Left lobe of liver (tissue), 2 donors: Measurements from ENCODE around the gene BRPF1. TPM values are rescaled to one million over a fixed set of nuclear protein-coding genes. Genes with fewer than 3 reads are reported as not detected.
A peak's percentile ranks its signal among the peaks of the same experiment; 100 is the strongest.

ENCODE experiments used
- ATAC-seq: fragments of 200-7000 bp; cut with Tn5 transposase; one replicate; pipeline ENCODE4 v1.9.1; 2020; ENCODE audit warnings: mild to moderate bottlenecking, moderate library complexity
- DNase-seq: peaks from one replicate; pipeline ENCODE4 v3.0.0-alpha.2; 2020; ENCODE audit warnings: low spot score
- total RNA-seq: library from RNA; stranded (reverse); gene quantifications from one replicate; pipeline ENCODE4 v1.2.1, GENCODE V29; 2021
- donor health status: DM: no; HTN: no; CAD: no; lungs with moderate emphysema.
- donor health status: DM: no; HTN: yes; CAD: no.

Gene BRPF1
- total RNA-seq, 1 donor from 2014 or later, result 5.9 TPM

GRCh38 chr3:9729419-9729818 is 2.1 kb upstream of the BRPF1 start:
- ATAC-seq (no peak), DNase-seq (no peak)

DNA sequence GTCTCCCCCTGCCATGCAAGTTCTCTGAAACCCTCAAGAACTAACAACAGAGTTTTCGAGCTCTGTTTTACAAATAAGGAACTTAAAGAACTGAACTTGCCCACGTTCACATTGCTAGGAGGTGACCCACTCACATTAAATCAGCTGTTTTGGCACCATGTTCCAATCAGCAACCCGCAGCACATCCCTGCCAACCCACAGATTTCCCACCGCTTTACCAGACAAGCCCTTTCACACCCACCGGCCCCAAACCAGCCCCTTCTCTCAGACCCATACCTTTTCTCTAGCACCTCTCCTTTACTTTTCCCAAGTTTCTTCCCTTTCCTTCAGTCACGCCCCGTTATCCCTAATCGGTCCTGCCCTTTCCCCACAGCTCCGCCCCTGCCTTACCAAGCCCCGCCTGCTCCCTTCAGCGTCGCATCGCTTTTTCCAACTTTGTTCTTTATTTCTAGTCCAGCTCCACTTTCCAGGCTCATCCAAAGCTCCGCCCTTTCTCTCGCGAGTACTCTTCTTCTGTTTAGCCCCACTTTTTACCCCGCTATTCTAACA is 804 bp upstream of the BRPF1 start:
- ATAC-seq (peak; percentile 69), DNase-seq (no peak)

DNA sequence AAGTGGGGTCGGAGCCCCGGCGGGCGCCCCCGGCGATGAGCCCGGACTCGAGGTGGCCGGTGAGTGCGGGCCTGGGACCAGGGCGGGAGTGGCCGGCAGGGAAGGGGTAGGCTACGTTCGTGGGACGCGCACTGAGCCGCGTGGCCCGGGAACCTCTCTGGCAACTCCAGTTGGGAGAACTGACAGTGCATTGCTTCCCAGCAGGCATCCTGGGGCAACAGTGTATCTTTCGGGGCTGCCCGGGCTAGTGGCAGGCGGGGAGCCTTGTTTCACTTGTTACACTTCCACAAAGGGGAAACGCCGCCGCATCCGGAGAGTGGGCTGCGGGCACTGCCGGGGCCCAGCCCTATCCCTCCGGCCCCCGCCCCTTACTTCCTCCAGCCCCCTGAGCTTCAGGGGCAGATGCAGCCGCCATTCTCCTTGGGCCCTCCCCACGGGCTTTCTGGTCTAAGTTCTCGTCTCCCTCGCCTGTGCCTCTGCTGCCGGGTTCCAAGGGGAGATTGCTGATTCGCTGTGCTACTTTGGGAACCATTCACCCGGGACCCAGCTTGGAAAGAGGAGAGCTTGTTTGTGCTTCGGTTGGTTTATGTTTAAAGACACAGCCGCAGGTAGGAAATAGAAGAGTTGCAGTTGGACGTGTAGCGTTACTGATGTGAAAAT is 675 bp downstream of the BRPF1 start:
- ATAC-seq, result peak; percentile 2

DNA sequence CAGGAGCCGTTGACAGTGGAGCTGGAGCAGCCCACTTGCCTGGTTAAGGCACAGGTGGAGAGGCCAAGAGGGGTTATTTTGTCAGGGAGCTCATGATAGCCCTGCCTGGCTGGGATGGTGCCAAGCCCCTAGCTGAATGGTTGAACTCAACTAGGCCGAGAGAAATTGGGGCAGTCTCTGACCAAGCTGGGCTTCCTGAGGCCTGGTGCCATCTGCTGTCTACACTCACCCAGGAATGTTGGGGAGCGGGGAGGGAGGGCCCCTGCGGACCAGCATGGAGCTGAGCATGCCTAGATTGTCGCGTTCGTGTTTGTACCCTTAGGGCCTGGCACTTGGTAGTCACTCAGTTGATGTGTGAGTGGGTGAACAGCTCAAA is 1.2 kb downstream of the BRPF1 start:
- DNase-seq, result peak; percentile 52
- no peak for ATAC-seq

More for the DNA sequence above, 675 bp downstream of the BRPF1 start:
- DNase-seq, result no peak

- ATAC-seq, result no peak
- no peak for DNase-seq
These were observed 5.3 kb downstream of the BRPF1 start for GRCh38 chr3:9736831-9737230.

- DNase-seq (no peak), ATAC-seq (no peak)
These were observed 7.6 kb downstream of the BRPF1 start for GRCh38 chr3:9739181-9739580.

DNA sequence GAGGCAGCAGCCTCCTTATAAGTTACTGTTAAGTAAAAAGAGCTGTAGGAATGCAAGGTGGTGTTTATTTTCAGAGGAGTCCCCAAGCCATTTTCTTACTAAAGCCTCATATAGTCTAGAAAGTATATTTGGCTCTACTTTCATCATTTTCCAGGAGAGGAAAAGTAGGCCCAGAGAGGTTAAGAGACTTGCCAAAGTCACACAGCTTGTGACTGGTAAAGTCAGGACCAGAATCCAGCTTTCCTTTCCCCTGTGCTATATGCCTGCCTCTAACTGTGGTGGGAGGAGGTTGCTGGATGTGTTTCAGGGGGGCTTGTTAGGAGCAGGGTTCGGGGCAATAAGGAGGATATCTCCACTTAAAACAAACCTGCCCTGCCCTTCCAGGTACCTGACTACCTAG is 11.0 kb downstream of the BRPF1 start:
- DNase-seq (no peak), ATAC-seq (no peak)

DNA sequence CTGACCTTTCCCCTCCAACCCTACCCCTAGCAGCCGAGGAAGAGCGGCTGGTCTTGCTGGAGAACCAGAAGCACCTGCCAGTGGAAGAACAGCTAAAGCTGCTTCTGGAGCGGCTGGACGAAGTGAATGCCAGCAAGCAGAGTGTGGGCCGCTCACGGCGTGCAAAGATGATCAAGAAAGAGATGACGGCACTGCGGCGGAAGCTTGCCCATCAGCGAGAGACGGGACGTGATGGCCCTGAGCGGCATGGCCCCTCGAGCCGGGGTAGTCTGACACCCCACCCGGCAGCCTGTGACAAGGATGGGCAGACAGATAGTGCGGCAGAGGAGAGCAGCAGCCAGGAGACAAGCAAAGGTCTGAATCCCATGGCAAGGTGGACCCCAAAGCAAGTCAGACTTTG is 12.0 kb downstream of the BRPF1 start:
- DNase-seq (no peak), ATAC-seq (no peak)

DNA sequence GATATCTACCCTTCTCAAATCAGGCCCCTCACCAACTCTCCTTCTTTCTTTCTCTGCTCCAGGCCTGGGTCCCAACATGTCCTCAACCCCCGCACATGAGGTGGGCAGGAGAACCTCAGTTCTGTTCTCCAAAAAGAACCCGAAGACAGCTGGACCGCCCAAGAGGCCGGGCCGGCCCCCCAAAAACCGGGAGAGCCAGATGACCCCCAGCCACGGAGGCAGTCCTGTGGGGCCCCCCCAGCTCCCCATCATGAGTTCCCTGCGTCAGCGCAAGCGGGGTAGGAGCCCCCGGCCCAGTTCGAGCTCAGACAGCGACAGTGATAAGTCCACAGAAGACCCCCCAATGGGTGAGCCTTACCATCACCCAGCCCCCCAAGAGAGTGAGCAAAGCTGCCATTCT is 12.6 kb downstream of the BRPF1 start:
- no peak for DNase-seq
- ATAC-seq, result no peak

DNA sequence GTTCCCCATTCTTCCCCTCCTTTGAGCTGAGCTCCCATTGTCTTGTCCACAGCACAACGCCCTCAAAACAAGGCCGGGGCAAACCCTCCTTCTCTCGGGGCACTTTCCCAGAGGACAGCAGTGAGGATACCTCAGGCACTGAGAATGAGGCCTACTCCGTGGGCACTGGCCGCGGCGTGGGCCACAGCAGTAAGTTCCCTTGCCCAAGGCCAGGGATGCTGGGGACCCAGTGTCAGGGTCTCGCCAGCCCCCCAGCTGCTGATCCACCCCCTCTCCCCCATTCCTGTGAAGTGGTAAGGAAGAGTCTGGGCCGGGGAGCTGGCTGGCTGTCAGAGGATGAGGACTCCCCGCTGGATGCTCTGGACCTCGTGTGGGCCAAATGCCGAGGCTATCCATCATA is 14.0 kb downstream of the BRPF1 start:
- ATAC-seq, result no peak

DNA sequence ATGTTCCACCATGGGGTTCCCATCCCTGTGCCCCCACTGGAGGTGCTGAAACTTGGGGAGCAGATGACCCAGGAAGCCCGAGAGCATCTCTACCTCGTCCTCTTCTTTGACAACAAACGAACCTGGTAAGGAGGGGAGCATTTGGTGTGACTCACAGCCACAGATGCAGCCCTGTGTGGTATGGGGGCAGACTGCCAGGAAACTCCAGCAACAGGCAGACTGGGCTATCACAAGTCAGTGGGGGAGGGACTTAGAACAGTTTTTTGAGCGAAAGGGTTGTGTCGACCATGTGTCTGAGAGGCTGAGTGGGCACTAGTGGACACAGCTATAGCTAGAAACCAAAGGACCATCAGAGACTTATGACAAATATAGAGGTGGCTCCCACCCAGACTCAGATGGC is 14.8 kb downstream of the BRPF1 start:
- no peak for ATAC-seq
- DNase-seq, result no peak

More for the DNA sequence above, 14.0 kb downstream of the BRPF1 start:
- DNase-seq, result no peak

DNA sequence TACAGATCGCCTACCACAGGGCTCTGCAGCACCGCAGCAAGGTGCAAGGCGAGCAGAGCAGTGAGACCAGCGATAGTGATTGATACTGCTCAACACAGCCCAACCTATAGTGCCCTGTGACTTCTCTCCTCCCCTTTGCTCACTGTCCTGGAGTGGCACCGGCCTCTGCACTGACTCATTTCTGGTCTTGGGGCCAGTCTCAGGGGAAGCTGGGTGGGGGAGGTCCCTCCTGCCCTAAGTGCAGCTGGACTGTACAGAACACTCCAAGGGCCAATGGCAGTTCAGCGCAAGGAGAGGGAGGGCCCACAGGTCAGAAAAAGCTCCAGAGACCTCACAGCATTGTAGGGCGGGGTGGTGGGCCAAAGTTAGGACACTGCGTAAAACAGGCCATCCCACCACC is 15.7 kb downstream of the BRPF1 start:
- DNase-seq (no peak), ATAC-seq (no peak)

- ATAC-seq (no peak), DNase-seq (no peak)
These were observed 16.5 kb downstream of the BRPF1 start for GRCh38 chr3:9748031-9748430.

GRCh38 chr3:9749296-9749644 is 17.7 kb downstream of the BRPF1 start:
- DNase-seq (no peak), ATAC-seq (no peak)

- DNase-seq, result peak; percentile 98
- ATAC-seq, result peak; percentile 91
These were observed 18.4 kb downstream of the BRPF1 start, which contains the start of gene OGG1 for GRCh38 chr3:9749645-9750555. Gene OGG1, plus strand, starts transcription at chr3:9749952. Its CDS starts 335 bp downstream, at chr3:9750287.

DNA sequence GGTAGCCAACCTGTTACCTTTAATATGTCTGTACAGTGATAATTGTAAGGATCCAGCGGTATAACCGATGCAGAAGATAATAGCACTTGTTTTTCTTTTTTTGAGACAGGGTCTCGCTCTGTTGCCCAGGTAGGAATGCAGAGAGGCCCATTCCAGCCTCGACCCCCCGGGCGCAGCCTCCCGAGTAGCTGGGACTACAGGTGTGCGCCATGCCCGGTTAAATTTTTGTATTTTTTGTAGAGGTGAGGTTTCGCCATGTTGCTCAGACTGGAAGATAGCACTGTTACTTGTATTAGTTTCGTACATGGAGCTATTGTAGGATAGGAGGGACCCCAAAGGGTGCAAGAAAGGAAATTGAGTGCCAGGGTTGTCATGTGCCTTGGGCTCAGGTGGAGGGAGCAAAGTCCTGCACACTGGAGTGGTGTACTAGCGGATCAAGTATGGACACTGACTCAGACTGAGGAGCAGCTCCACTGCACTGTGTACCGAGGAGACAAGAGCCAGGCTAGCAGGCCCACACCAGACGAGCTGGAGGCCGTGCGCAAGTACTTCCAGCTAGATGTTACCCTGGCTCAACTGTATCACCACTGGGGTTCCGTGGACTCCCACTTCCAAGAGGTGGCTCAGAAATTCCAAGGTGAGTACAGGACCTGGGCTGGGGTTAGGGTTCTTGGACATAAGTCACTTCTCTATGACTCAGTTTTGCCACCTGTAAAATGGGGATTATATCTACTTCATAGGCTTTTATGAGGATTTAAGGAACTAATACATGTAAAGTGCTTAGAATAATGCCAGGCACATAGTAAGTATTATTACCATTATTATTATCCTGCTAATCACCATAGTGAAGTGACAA is 19.2 kb downstream of the BRPF1 start:
- DNase-seq (no peak), ATAC-seq (peak; percentile 46)

DNA sequence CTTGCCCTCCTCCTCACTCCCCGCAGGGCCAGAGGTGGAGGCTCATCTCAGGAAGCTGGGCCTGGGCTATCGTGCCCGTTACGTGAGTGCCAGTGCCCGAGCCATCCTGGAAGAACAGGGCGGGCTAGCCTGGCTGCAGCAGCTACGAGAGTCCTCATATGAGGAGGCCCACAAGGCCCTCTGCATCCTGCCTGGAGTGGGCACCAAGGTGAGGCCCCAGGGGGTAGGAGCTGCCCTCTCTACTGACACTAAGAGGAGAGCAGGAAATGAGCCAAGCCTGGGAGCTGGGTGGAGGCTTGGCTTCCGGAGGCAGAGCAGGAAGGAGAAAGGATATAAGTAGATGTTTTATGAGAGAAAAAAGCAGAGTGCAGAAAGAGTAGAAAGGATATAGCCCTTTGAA is 23.1 kb downstream of the BRPF1 start:
- ATAC-seq (no peak), DNase-seq (no peak)

- no peak for ATAC-seq
- no peak for DNase-seq
These were observed 25.9 kb downstream of the BRPF1 start for GRCh38 chr3:9757427-9757826.

DNA sequence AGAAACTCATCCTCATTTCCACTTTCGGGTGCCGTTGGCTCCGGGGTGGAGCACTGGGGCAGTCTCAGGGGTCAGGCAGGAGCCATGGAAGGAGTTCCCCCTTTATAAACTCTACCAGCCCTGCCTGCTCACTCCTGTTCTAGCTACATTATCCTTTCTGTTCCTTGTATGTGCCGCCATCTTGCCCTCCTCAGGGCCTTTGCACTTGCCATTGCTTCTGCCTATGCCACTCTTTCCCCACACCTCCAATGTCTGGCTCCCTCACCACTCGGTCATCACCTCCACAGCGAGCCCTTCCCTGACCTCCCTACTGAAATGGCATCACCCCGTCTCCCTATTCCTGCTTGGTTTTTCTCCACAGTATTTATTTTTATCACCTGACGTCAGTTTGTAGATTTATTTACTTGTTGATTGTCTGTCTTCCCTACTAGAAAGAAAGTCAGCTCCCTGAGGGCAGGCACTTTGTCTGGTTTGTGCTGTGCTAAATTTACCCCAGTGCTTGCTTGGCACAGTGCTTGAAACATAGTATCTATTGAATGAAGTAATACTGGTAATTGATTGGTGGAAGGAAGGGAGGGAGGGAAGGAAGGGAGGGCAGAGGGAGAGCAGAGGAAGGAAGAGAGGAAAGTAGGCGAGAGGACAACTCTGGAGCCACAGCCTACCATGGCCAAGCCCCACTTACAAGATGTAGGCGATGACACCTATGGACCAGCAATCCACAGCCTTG is 29.4 kb downstream of the BRPF1 start:
- ATAC-seq (no peak), DNase-seq (no peak)

DNA sequence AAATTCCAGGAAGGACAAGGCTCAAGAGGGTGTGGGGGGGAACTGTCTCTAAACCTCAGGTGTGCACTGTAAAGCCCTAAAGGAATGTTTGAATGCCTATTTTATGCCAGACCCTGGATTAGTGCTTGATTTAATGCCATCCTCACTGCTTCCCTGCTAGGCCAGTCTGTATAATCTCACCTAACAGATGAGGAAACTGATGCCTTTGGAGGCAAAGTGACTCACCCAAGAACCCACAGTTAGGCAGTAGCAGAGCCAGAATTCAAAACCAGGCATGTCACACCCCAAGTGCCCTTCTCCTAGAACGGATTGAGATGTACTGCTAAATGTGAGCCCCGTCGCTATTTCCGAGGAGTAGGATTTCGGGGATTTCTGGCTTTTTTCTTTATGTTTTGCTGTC is 30.4 kb downstream of the BRPF1 start:
- ATAC-seq, result no peak

More for the DNA sequence above, 30.4 kb downstream of the BRPF1 start:
- DNase-seq, result no peak
